K562 (cell line): ENCODE measurements around the gene ABHD3.

ENCODE experiments used
- ETV6 ChIP-seq, 3 experiments: fragments of 150-350 bp in 1 of 3; sonication (generic) in 1 of 3; formaldehyde crosslinking in 1 of 3; IDR thresholded peaks; 2 replicates each; pipeline versions ENCODE4 v1.6.1 to v1.8.0; 2014 to 2022; ENCODE audit warnings: borderline replicate concordance in 2 of 3, low read depth in 2 of 3, antibody characterized with exemption in 1 of 3, low read length in 1 of 3, mild to moderate bottlenecking in 1 of 3, missing genetic modification reagents in 1 of 3
- FOXK2 ChIP-seq, 2 experiments: fragments of 450-650 bp; IDR thresholded peaks in 1 of 2; conservative IDR thresholded peaks in 1 of 2; 2 replicates each; pipeline ENCODE4 v1.6.1; 2016; ENCODE audit warnings: low read depth in 2 of 2, mild to moderate bottlenecking in 1 of 2
- TF ChIP-seq, protein P1 (sequence below): sonication (generic); formaldehyde crosslinking; IDR thresholded peaks from 2 replicates; pipeline ENCODE4 v1.8.1; 2023; ENCODE audit warnings: mild to moderate bottlenecking, missing genetic modification reagents
- TF ChIP-seq, protein P2 (sequence below): sonication (generic); formaldehyde crosslinking; IDR thresholded peaks from 2 replicates; pipeline ENCODE4 v1.8.0; 2022; ENCODE audit warnings: mild to moderate bottlenecking, missing genetic modification reagents, borderline replicate concordance

DNA sequence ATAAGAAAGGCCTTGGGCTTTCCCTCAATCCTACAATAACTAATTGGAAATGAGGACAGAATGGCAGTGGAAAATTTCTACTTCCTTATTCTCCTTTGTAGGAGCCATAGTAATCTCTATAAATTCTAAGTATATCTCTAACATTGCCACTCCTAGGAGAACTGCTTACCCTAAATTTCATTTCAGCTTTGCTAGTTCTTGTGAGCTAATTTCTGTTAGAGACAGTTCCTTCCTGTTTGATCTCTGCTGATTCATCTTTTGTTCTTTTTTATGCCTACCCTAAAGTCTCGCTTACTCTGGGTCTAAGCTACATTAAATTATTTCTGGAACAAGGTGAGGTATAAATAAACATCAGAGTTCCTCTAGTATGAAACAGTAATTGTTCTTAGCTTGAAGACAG, 25.7 kb downstream of the ABHD3 start:
- TF ChIP-seq, protein P1, sequence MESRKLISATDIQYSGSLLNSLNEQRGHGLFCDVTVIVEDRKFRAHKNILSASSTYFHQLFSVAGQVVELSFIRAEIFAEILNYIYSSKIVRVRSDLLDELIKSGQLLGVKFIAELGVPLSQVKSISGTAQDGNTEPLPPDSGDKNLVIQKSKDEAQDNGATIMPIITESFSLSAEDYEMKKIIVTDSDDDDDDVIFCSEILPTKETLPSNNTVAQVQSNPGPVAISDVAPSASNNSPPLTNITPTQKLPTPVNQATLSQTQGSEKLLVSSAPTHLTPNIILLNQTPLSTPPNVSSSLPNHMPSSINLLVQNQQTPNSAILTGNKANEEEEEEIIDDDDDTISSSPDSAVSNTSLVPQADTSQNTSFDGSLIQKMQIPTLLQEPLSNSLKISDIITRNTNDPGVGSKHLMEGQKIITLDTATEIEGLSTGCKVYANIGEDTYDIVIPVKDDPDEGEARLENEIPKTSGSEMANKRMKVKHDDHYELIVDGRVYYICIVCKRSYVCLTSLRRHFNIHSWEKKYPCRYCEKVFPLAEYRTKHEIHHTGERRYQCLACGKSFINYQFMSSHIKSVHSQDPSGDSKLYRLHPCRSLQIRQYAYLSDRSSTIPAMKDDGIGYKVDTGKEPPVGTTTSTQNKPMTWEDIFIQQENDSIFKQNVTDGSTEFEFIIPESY (CRISPR knock-in tag): no peak
- TF ChIP-seq, protein P2, sequence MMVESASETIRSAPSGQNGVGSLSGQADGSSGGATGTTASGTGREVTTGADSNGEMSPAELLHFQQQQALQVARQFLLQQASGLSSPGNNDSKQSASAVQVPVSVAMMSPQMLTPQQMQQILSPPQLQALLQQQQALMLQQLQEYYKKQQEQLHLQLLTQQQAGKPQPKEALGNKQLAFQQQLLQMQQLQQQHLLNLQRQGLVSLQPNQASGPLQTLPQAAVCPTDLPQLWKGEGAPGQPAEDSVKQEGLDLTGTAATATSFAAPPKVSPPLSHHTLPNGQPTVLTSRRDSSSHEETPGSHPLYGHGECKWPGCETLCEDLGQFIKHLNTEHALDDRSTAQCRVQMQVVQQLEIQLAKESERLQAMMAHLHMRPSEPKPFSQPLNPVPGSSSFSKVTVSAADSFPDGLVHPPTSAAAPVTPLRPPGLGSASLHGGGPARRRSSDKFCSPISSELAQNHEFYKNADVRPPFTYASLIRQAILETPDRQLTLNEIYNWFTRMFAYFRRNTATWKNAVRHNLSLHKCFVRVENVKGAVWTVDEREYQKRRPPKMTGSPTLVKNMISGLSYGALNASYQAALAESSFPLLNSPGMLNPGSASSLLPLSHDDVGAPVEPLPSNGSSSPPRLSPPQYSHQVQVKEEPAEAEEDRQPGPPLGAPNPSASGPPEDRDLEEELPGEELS (CRISPR knock-in tag): no peak
- no peak for TF ChIP-seq FOXK2 (conservative IDR thresholded peaks at IDR 0.05 in 1 of 2, IDR thresholded peaks at IDR 0.05 in 1 of 2; ENCODE audit: low read depth in 2 of 2)
- TF ChIP-seq ETV6 (IDR thresholded peaks at IDR 0.05; ENCODE audit: borderline replicate concordance in 1 of 2, low read depth in 2 of 2, low read length in 1 of 2): no peak
- TF ChIP-seq ETV6 (CRISPR knock-in tag; IDR thresholded peaks at IDR 0.05; ENCODE audit: borderline replicate concordance): no peak
